HepG2 (cell line): ENCODE data around the gene DCAF6.

Experiments
- CCAR2 ChIP-seq: fragments of 200-400 bp; formaldehyde crosslinking; optimal IDR thresholded peaks from 2 replicates; pipeline ENCODE3; 2018; ENCODE audit warnings: low read depth, mild to moderate bottlenecking, low read length, moderate library complexity
- HDAC6 ChIP-seq: fragments of 200-600 bp; sonication (generic); IDR thresholded peaks from 2 replicates; pipeline ENCODE4 v1.7.0; 2017; ENCODE audit warnings: mild to moderate bottlenecking, antibody characterized with exemption, low read length, low read depth
- HNF4G ChIP-seq, 2 experiments: sonication (generic) in 1 of 2; formaldehyde crosslinking in 1 of 2; IDR thresholded peaks; 2 replicates each; pipeline versions ENCODE4 v1.4.0 to v1.6.1; 2011 to 2020; ENCODE audit warnings: borderline replicate concordance in 2 of 2, low read depth in 2 of 2, mild to moderate bottlenecking in 2 of 2, low read length in 1 of 2, missing genetic modification reagents in 1 of 2, moderate library complexity in 1 of 2
- RERE ChIP-seq: IDR thresholded peaks from 2 replicates; pipeline ENCODE4 v1.6.1; 2016; ENCODE audit warnings: low read depth, missing genetic modification reagents, missing compliant biosample characterization
- SMC3 ChIP-seq: IDR thresholded peaks from 2 replicates; pipeline ENCODE4 v1.6.1; 2011; ENCODE audit warnings: low read length, improper control_type of control experiment
- TAF1 ChIP-seq: sonication (generic); formaldehyde crosslinking; IDR thresholded peaks from 2 replicates; pipeline ENCODE4 v1.4.0; 2020; ENCODE audit warnings: missing genetic modification reagents
- ZNF224 ChIP-seq: sonication (generic); formaldehyde crosslinking; IDR thresholded peaks from 2 replicates; pipeline ENCODE4 v1.5.0; 2020; ENCODE audit warnings: mild to moderate bottlenecking, missing genetic modification reagents
- ZNF513 ChIP-seq: sonication (generic); formaldehyde crosslinking; conservative IDR thresholded peaks from 2 replicates; pipeline ENCODE4 v1.5.0; 2020; ENCODE audit warnings: missing genetic modification reagents
- ZNF792 ChIP-seq: IDR thresholded peaks from 2 replicates; pipeline ENCODE4 v1.6.1; 2016

GRCh38 chr1:167987174-167987573 is 50.7 kb downstream of the DCAF6 start:
- TF ChIP-seq CCAR2: no peak
- no peak for TF ChIP-seq HDAC6
- no peak for TF ChIP-seq ZNF792 (CRISPR knock-in tag)
- TF ChIP-seq HNF4G (IDR thresholded peaks at IDR 0.05; ENCODE audit: borderline replicate concordance, low read depth, low read length): no peak
- TF ChIP-seq HNF4G (CRISPR knock-in tag; IDR thresholded peaks at IDR 0.05; ENCODE audit: borderline replicate concordance, low read depth): no peak
- TF ChIP-seq TAF1 (CRISPR knock-in tag): no peak
- no peak for TF ChIP-seq RERE
- TF ChIP-seq SMC3: no peak
- TF ChIP-seq ZNF513 (CRISPR knock-in tag): no peak
- no peak for TF ChIP-seq ZNF224 (CRISPR knock-in tag)
